ENCODE measurements around the gene SGSM1. TPM values are rescaled to one million over a fixed set of nuclear protein-coding genes. Genes with fewer than 3 reads are reported as not detected.

The SGSM1 gene
- total RNA-seq, 2 donors from 2014 or later, result 0.17 to 0.75 TPM

- DNase-seq (ENCODE audit: low spot score) (no peak), ATAC-seq (no peak)
- H3K27ac Mint-ChIP-seq, result no peak overlapping the region
- no peaks in the 10 kb centered on the region for H3K36me3 Mint-ChIP-seq
- no peaks in the 10 kb centered on the region for H3K9me3 Mint-ChIP-seq
- H3K4me1 Mint-ChIP-seq (ENCODE audit: low read depth in 2 of 2), result peaks cover 0 to 3% of the 10 kb centered on the region in 2 donors
- no peak overlapping the region for H3K4me3 Mint-ChIP-seq
- H3K27me3 Mint-ChIP-seq, result peaks cover 0 to 6% of the 10 kb centered on the region in 2 donors
Measured at GRCh38 chr22:24925586-24926427, 119.8 kb downstream of the SGSM1 start.

GRCh38 chr22:24926428-24926725 is 120.4 kb downstream of the SGSM1 start:
- no peaks in the 10 kb centered on the region for H3K9me3 Mint-ChIP-seq
- H3K27me3 Mint-ChIP-seq, result peaks cover 0 to 6% of the 10 kb centered on the region in 2 donors
- peaks cover 0 to 3% of the 10 kb centered on the region in 2 donors for H3K4me1 Mint-ChIP-seq (ENCODE audit: low read depth in 2 of 2)
- DNase-seq (ENCODE audit: low spot score) (no peak), ATAC-seq (no peak)
- no peaks in the 10 kb centered on the region for H3K36me3 Mint-ChIP-seq
- H3K4me3 Mint-ChIP-seq, result no peak overlapping the region
- H3K27ac Mint-ChIP-seq, result no peak overlapping the region

- DNase-seq (ENCODE audit: low spot score) (no peak), ATAC-seq (peak in 1 of 2 donors; percentile 53)
- Mint-ChIP-seq H3K4me1 (ENCODE audit: low read depth in 2 of 2) (peaks cover 0 to 3% of the 10 kb centered on the region in 2 donors), H3K27ac (no peak overlapping the region), H3K4me3 (no peak overlapping the region), H3K36me3 (no peaks in the 10 kb centered on the region), H3K9me3 (no peaks in the 10 kb centered on the region), H3K27me3 (peaks cover 0 to 6% of the 10 kb centered on the region in 2 donors)
Measured at GRCh38 chr22:24926849-24927579, 121.0 kb downstream of the SGSM1 start.

- no peak for ATAC-seq
- no peak overlapping the region for H3K4me3 Mint-ChIP-seq
- no peak for DNase-seq (ENCODE audit: low spot score)
- peaks cover 0 to 3% of the 10 kb centered on the region in 2 donors for H3K4me1 Mint-ChIP-seq (ENCODE audit: low read depth in 2 of 2)
- no peaks in the 10 kb centered on the region for H3K36me3 Mint-ChIP-seq
- H3K27me3 Mint-ChIP-seq, result peaks cover 0 to 6% of the 10 kb centered on the region in 2 donors
- no peak overlapping the region for H3K27ac Mint-ChIP-seq
- no peaks in the 10 kb centered on the region for H3K9me3 Mint-ChIP-seq
Measured at GRCh38 chr22:24928322-24928721, 122.3 kb downstream of the SGSM1 start.

GRCh38 chr22:24930678-24931077 is 124.7 kb downstream of the SGSM1 start:
- Mint-ChIP-seq H3K27me3 (peaks cover 0 to 6% of the 10 kb centered on the region in 2 donors), H3K9me3 (no peaks in the 10 kb centered on the region), H3K4me1 (ENCODE audit: low read depth in 2 of 2) (peaks cover 0 to 3% of the 10 kb centered on the region in 2 donors), H3K4me3 (no peak overlapping the region), H3K27ac (no peak overlapping the region), H3K36me3 (no peaks in the 10 kb centered on the region)
- no peak for ATAC-seq
- DNase-seq (ENCODE audit: low spot score), result no peak

GRCh38 chr22:24935771-24936483 is 129.9 kb downstream of the SGSM1 start:
- Mint-ChIP-seq H3K27ac (no peak overlapping the region), H3K9me3 (no peaks in the 10 kb centered on the region), H3K27me3 (no peaks in the 10 kb centered on the region), H3K4me1 (ENCODE audit: low read depth in 2 of 2) (no peaks in the 10 kb centered on the region), H3K36me3 (no peaks in the 10 kb centered on the region), H3K4me3 (no peak overlapping the region)
- no peak for ATAC-seq
- peak; percentile 34 for DNase-seq (ENCODE audit: low spot score)

- no peak for DNase-seq (ENCODE audit: low spot score)
- Mint-ChIP-seq H3K27me3 (no peaks in the 10 kb centered on the region), H3K4me3 (no peak overlapping the region), H3K9me3 (no peaks in the 10 kb centered on the region), H3K27ac (no peak overlapping the region), H3K4me1 (ENCODE audit: low read depth in 2 of 2) (no peaks in the 10 kb centered on the region), H3K36me3 (no peaks in the 10 kb centered on the region)
- ATAC-seq, result no peak
Measured at GRCh38 chr22:24937114-24937513, 131.1 kb downstream of the SGSM1 start.

- ATAC-seq, result no peak
- peaks cover 1 to 6% of the 10 kb centered on the region in 2 donors for H3K27me3 Mint-ChIP-seq
- no peaks in the 10 kb centered on the region for H3K9me3 Mint-ChIP-seq
- no peak for DNase-seq (ENCODE audit: low spot score)
- H3K4me3 Mint-ChIP-seq, result no peak overlapping the region
- H3K4me1 Mint-ChIP-seq (ENCODE audit: low read depth in 2 of 2), result no peaks in the 10 kb centered on the region
- H3K27ac Mint-ChIP-seq, result no peak overlapping the region
- H3K36me3 Mint-ChIP-seq, result no peaks in the 10 kb centered on the region
Measured at GRCh38 chr22:24938741-24939341, 132.8 kb downstream of the SGSM1 start.

GRCh38 chr22:24942301-24942700 is 136.3 kb downstream of the SGSM1 start:
- Mint-ChIP-seq H3K9me3 (no peaks in the 10 kb centered on the region), H3K4me3 (no peak overlapping the region), H3K27me3 (peaks cover 8 to 11% of the 10 kb centered on the region in 2 donors), H3K36me3 (no peaks in the 10 kb centered on the region), H3K4me1 (ENCODE audit: low read depth in 2 of 2) (no peaks in the 10 kb centered on the region), H3K27ac (no peak overlapping the region)
- DNase-seq (ENCODE audit: low spot score) (no peak), ATAC-seq (no peak)

GRCh38 chr22:24944217-24944937 is 138.4 kb downstream of the SGSM1 start:
- Mint-ChIP-seq H3K27me3 (peaks cover 18 to 19% of the 10 kb centered on the region in 2 donors), H3K4me3 (no peak overlapping the region), H3K9me3 (no peaks in the 10 kb centered on the region), H3K36me3 (no peaks in the 10 kb centered on the region), H3K27ac (no peak overlapping the region), H3K4me1 (ENCODE audit: low read depth in 2 of 2) (no peaks in the 10 kb centered on the region)
- DNase-seq (ENCODE audit: low spot score), result no peak
- no peak for ATAC-seq

- Mint-ChIP-seq H3K9me3 (no peaks in the 10 kb centered on the region), H3K36me3 (no peaks in the 10 kb centered on the region), H3K4me1 (ENCODE audit: low read depth in 2 of 2) (peaks cover 8 to 9% of the 10 kb centered on the region in 2 donors), H3K4me3 (no peak overlapping the region), H3K27me3 (peaks cover 28 to 29% of the 10 kb centered on the region in 2 donors), H3K27ac (no peak overlapping the region)
- ATAC-seq (no peak), DNase-seq (ENCODE audit: low spot score) (no peak)
Measured at GRCh38 chr22:24945430-24945829, 139.4 kb downstream of the SGSM1 start.

- Mint-ChIP-seq H3K4me1 (ENCODE audit: low read depth in 2 of 2) (peaks cover 18 to 19% of the 10 kb centered on the region in 2 donors), H3K9me3 (no peaks in the 10 kb centered on the region), H3K27ac (no peak overlapping the region), H3K36me3 (no peaks in the 10 kb centered on the region), H3K27me3 (peaks cover 37 to 42% of the 10 kb centered on the region in 2 donors), H3K4me3 (no peak overlapping the region)
- ATAC-seq, result no peak
- DNase-seq (ENCODE audit: low spot score), result no peak
Measured at GRCh38 chr22:24947383-24947782, 141.4 kb downstream of the SGSM1 start.

- H3K27ac Mint-ChIP-seq, result no peak overlapping the region
- H3K9me3 Mint-ChIP-seq, result no peaks in the 10 kb centered on the region
- ATAC-seq, result no peak
- DNase-seq (ENCODE audit: low spot score), result no peak
- no peak overlapping the region for H3K4me3 Mint-ChIP-seq
- peaks cover 19% of the 10 kb centered on the region in 2 donors for H3K4me1 Mint-ChIP-seq (ENCODE audit: low read depth in 2 of 2)
- H3K36me3 Mint-ChIP-seq, result no peaks in the 10 kb centered on the region
- H3K27me3 Mint-ChIP-seq, result peaks cover 33 to 44% of the 10 kb centered on the region in 2 donors
Measured at GRCh38 chr22:24947881-24948280, 141.9 kb downstream of the SGSM1 start.

Measured in natural killer cell treated with Interleukin-12 subunit alpha and Interleukin-12 subunit beta and Interleukin-15 and Interleukin-18, amount 100 ng/mL, for 72 hours (primary cell).